ENCODE data around the gene CEP170.
A peak's percentile ranks its signal among the peaks of the same experiment; 100 is the strongest.

Gene CEP170

GRCh38 chr1:243267914-243268653 is 13.0 kb upstream of the CEP170 start:
- DNase-seq = no peak

GRCh38 chr1:243267471-243267880 is 12.4 kb upstream of the CEP170 start:
- no peak for DNase-seq

GRCh38 chr1:243266231-243266630 is 11.2 kb upstream of the CEP170 start:
- DNase-seq = no peak

GRCh38 chr1:243264717-243265116 is 9.6 kb upstream of the CEP170 start:
- no peak for DNase-seq

DNA sequence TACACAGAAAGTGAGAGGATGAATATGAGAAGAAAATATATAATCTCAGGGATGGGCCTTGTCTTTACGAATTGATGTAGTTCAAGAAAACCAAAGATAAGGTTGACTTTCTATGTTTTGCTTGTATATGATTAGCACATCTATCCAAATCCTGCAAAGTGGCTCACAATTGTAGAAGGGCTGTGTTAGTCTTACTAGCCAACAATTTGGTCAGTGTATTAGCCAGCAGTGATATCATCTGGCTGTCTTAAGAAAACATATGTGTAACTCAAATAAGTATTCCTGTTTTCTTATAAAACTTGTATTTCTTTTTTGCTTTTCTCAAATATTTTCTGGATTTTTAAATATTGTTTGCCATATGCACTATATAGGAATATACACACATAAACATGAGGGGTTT is 6.3 kb upstream of the CEP170 start:
- DNase-seq = no peak

GRCh38 chr1:243260221-243260880 is 5.3 kb upstream of the CEP170 start:
- DNase-seq = no peak

GRCh38 chr1:243258731-243259130 is 3.6 kb upstream of the CEP170 start:
- DNase-seq = no peak

DNA sequence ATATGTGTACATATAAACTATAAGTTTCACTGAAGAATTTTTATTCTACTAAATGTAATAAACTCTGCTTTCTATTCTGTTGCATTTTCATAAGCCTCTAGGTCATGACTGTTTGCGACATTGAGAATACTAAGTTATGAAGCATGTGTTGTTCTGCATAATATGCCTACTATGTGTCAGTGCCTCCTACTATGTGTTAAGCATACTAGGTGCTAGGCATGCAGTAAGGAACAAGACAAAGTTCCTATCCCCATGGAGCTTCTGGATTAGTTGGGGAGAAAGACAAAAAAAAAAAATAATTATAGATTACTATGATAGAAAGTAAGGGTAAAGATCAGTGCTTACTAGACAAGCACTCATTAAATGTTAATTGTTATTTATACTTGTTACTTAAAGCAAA is 2.1 kb upstream of the CEP170 start:
- DNase-seq = no peak

DNA sequence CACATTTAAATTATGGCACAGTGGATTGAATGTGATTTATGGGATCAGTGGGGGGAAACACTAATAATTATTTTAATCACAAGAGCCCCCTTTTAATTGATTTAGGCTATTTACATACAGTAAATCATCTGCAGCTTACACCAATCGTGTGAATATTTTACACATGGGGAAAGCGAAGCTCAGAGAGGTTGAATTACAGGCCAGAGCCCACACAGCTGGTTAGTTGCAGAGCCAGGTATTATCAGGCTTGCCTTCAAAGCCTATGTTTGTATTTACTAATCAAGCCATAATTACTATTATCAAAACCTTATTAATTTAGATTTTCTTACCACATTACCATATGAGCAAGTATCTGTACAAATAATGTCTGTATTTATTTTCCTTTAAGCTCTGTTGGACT is 1.5 kb upstream of the CEP170 start:
- no peak for DNase-seq

- peak; percentile 96 for DNase-seq
Measured at GRCh38 chr1:243255791-243256512, 871 bp upstream of the CEP170 start, which contains the start of gene SDCCAG8. Gene SDCCAG8 (plus strand): TSS chr1:243256041. CDS start chr1:243256174, 133 bp downstream.

GRCh38 chr1:243254233-243254926 is 701 bp downstream of the CEP170 start:
- DNase-seq = peak; percentile 71

GRCh38 chr1:243253926-243254232 is 1.2 kb downstream of the CEP170 start:
- peak; percentile 6 for DNase-seq

DNA sequence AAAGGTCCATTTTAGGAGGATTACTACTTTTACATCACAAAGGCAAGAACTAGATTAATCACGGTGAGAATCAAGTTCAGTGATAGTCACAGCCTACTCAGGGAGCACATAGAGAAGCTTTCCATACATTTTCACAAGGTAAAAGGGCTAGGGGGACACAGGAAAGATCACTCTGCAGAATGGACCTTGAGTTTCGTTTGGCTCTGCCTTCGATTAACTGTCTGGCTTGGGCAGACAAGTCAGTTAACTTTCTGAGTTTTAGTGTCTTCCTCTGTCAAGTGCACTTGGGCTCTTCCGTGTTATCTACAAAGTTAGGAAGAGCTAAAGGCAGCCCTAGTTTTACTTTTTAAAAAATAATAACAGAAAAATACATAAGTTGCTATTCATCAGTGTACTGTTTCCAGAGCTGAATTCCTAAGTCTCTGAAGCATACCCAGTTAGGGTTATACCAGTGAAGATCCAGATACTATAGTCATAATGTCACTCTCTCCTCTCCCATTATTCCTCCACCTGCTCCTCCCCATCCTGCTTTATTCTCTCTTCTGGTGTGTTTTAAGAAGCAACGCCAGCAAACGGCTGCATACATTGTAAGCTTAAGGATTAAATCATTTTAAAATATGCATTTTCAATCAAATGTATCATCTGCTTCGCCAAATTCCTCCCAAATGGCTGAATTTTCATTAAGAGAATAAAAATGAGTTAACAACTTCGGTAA is 1.7 kb downstream of the CEP170 start:
- no peak for DNase-seq

- no peak for DNase-seq
Measured at GRCh38 chr1:243251539-243251938, 3.5 kb downstream of the CEP170 start.

DNA sequence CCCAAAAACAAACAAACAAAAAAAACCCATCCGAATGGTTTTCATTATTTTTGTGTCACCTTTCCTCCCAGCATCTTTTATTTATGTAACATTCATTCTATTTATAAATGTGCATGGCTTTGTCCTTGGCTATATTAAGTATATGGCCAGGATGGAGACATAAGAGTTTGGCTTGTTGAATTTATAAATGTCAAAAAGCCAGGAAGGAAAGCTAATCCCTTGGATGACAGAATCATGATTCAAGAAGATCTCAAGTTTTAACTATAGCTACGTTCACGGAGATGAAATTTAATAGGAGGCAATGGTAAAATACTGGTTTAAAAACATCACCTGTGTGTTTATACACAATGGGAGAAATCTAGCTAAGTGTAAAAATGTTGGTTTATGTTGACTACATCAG is 5.0 kb downstream of the CEP170 start:
- DNase-seq = no peak

DNA sequence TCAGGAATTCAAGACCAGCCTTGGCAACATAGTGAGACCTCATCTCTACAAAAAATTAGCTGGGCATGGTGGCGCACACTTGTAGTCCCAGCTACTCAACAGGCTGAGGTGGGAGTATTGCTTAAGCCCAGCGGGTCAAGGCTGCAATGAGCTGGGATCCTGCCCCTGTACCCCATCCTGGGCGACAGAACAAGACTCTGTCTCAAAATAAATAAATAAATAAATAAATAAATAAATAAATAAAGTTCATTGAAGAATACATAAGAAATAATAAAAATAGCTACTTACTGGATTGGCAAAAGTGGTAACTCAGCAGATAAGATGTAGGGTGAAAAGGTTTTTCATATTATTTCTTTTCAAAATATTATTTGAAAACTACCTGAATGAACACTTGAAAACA is 5.9 kb downstream of the CEP170 start:
- no peak for DNase-seq

DNA sequence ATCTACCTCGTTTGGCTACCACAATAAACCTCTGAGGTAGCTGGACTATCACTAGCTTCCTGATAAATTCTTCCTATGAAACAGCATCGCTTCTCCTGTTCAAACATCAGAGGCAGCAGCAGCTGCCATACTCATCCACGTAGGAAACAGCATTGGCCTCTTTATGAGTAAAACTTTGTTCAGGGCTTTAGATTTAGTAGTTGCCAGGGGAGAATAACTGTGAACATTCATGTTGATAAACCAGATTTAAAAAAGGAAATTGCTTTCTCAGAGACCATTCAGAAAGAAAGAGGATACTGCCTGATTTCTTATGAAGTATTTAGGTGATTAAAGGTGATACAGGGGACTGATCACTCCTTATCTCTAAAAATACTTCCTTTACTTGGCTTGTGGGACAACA is 7.2 kb downstream of the CEP170 start:
- no peak for DNase-seq

DNA sequence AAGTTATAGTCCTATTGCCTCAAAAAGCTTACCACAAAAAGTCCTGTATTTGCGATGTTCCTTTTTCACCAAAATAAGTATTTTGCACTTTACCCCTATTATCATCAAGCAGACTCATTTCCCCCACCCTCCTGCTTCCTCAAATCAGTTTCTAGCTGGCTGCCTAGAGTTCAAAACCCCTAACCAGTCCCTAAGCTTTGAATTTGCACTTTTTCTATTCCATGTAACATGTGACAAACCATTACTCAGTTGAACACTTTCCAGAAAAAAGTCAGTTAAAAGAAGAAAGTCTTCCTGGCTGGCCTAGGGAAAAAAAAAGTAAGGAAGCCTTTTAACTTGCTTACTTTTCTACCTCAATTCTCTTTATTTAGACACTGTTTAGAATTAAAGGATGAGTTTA is 8.2 kb downstream of the CEP170 start:
- no peak for DNase-seq

DNA sequence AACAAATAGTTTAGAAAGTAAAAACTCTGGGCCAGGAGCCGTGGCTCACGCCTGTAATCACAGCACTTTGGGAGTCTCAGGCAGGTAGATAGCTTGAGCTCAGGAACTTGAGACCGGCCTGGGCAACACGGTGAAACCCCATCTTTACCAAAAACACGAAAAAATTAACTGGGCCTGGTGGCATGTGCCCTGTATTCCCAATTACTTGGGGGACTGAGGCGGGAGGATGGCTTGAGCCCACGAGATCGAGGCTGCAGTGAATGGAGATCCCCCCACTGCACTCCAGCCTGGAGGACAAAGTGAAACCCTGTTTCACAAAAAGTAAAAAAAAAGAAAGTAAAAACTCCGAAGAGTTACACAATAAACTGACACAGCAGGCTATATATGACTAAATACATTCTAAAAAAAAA is 10.6 kb downstream of the CEP170 start:
- DNase-seq = no peak

DNA sequence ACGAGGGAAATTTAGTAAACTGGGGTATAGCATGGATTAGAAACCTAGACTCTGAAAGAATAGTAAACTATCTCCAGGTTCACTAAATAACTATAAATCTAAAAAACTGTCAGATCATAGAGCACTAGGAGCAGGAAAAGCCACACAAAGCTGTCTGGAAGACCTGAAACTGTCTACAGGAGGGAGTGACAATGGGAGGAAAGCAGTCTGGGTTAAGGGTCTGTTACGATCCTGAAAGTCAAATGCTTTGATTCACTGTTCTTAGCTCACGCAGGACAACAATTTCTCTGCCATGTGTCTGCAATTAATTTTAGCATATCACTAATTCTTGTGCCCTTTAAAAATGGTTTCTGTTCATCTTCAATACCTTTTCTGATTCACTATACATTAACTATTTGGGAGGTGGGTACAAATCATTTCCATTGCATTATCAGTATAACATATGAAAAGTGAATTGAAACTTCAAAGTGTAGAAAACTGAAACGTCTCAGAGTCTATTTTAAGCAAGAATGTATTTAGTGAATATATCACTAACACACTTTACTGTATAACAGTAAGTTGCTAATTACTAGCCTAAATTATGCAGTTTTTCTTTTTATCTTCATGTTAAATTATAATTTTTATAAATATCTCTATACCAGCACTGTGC is 18.4 kb downstream of the CEP170 start:
- no peak for DNase-seq

DNA sequence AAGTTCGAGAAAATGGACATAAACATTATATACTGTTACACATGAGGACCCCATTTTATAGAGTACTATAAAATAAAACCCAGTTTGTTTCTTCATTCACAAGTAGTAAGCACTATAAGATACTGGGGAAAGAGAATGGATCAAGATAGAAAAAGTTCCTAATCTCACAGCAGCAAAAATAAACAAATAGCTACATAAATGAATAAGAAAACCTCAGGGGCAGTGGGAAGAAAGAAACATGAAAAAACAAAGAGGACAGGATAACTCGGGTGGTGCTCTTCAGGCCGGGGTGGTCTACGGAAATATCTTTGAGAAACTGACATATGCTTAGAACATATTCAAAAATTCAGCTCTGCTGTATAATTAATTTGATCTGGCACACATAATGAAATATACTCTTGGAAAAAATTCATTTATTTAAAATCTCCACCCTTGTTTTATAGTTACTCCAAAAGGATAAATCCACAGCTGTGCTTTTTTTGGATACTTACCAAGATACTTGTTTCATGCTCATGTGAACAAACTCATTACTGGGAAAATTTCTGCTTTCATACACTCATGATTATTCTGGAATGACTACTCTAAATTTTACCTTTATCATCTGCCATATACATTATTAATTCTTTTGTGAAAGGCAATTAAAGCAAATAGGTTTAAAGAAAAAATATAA is 20.0 kb downstream of the CEP170 start:
- DNase-seq = no peak

GRCh38 chr1:243233908-243234307 is 21.2 kb downstream of the CEP170 start:
- no peak for DNase-seq
